Activated CD4-positive, CD25-positive, alpha-beta regulatory T cell treated with anti-CD3 and anti-CD28 coated beads, Interleukin-2, amount 50 U/mL, for 72 hours (primary cell): Measurements from ENCODE around the gene SRC.
"Not testable (repeated sequence)": the region's sequence is repeated elsewhere in the genome, so short reads cannot be mapped to it uniquely, and the experiment has no call there.

ENCODE experiments used
- DNase-seq: peaks from one replicate; pipeline ENCODE4 v3.0.0; 2021

The SRC gene

GRCh38 chr20:37337208-37337991, 8.5 kb upstream of the SRC start:
- no peak for DNase-seq

DNA sequence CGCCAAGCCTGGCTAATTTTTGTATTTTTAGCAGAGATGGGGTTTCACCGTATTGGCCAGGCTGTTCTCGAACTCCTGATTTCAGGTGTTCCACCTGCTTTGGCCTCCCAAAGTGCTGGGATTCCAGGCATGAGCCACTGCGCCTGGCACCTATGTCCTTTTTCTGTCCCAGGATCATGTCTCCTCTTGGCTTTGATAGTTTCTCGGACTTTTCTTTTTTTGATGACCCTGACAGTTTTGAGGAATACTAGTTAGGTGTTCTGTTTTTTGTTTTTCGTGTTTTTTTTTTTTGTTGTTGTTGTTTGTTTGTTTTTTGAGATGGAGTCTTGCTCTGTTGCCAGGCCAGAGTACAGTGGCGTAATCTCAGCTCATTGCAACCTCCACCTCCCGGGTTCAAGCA, 7.6 kb upstream of the SRC start:
- DNase-seq, result not testable (repeated sequence)

- DNase-seq, result no peak
Observed at GRCh38 chr20:37339208-37339607, 6.7 kb upstream of the SRC start.

DNA sequence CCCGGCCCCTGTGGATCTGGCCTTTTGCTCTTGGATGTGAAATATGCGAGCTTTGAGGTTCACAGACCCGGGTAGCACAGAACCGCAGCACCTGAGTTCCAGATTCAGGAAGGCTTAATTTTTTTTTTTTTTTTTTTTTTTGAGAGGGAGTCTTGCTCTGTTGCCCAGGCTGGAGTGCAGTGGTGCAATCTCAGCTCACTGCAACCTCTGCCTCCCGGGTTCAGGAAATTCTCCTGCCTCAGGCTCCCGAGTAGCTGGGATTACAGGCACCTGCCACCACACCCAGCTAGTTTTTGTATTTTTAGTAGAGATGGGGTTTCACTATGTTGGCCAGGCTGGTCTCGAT, 6.2 kb upstream of the SRC start:
- DNase-seq, result not testable (repeated sequence)

DNA sequence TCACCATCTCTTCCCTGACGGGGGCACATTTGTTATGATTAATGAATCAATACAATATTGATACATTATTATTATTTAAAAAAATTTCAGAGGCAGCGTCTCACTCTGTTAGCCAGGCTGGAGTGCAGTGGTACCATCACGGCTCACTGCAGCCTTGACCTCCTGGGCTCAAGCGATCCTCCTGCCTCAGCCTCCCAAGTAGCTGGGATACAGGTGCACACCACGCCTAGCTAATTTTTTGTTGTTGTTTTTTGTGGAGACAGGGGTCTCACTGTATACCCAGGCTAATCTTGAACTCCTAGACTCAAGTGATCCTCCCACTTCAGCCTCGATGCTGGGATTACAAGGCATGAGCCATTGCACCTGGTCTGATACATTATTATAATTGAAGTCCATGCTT, 4.9 kb upstream of the SRC start:
- DNase-seq, result no peak

DNA sequence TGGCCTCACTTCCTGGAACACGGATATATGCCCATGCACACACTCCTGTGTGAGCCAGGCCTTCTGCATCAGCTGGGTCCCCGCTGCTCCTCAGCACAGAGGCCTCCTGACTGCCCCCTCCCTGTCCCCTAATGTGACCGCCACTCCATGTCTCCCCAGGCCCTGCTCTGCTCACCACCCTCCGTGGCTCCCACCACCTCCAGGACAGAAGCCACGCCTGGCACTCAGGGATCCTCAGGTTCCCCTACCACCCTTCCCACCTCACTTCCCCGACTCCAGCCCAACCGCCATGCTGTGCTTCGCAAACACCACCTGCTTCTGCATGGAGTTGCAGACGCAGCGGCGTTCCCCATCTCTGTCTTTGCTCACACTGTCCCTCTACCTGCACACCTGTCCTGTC, 4.3 kb upstream of the SRC start:
- DNase-seq, result no peak

DNA sequence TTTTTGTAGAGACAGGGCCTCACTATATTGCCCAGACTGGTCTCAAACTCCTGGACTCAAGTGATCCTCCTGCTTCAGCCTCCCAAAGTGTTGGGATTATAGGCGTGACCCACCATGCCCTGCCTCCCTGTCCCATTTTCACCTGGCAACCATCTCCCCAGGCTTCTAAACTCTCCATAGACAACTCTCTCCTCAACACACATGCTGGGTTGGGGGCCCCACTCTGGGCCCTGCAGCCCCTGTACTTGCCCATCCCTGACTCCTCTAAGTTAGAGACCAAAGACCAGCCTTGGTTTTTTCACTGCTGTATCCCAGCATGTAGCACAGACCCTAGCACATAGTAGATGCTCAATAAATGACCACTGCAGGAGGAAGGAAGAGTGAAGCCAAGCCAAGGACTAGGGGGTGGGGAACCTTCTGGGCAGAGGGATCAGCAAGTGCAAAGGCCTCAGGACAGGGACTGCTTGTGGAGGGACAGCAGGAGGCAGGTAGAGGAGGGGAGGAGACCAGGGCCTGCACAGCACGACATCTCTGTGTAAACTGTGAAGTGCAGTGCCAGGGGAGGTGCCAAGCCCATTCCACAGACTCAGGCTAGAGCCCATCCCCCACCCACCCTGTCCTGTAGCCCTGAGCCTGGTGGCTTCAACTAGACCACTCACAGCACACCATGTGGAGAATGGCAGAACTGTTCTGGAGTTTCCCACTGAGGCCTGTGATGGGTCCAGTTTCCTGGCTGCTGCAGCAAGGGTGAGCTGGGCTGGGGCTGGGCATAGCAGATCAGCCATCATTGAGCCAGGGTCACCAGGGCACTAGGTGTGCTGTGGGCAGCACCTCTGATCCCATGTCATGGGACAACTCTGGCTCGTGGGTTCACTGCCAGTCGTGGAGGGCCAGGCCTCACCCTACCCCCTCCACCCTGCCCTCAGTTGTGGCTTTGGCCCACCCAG, 3.4 kb upstream of the SRC start:
- no peak for DNase-seq

DNA sequence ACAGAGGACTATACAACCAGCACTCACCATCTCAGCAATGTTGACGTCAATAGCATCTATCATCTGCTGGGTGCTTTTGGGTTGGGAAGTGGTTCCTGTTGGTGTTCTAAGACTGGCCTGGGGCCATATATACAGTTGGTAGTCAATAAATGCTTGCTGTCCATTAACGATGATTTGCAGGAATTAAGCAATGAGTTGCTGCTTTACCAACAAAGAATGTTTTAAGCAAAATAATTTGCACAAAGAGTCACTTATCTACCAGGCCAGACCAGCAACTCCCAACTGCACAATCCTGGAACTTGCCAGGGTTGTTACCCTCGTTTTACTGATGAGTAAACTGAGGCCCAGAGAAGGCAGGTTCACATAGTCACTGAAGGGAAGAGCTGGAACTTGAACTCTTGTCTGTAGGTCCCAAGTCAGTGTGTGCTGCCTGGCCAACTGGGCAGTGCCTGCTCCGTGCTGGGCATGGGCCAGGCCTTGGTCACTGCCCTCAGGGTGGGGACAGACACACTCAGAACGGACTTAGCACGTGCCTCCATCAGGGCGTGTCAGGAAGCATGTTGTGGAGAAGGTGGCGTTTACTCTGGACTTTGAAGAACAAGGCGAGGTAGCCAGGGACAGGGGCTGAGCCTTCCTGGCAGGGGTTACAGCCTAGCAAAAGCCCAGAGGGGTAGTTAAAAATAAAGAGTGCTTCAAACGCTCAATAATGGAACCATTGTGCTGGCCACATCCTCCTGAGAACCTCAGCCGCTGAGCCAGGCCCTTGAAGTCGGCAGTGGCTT, 2.5 kb upstream of the SRC start:
- DNase-seq, result no peak

DNA sequence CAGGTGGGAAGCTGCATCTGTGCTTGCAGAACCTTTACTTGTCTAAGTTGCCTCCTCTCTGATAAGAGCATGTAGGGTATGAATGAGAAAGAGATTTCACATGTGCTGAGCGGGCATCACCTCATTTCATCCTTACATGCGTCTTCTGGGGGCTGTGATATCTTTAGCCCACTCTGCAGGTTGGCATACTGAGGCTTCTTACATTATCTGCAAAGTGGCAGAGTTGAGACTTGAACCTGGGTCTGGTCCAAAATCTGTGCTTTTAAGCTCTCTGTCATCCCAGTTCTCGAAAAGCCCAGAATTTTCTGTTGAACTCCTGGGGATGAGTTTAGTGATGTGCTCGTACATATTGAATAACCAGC, 2.0 kb upstream of the SRC start:
- DNase-seq, result no peak

DNA sequence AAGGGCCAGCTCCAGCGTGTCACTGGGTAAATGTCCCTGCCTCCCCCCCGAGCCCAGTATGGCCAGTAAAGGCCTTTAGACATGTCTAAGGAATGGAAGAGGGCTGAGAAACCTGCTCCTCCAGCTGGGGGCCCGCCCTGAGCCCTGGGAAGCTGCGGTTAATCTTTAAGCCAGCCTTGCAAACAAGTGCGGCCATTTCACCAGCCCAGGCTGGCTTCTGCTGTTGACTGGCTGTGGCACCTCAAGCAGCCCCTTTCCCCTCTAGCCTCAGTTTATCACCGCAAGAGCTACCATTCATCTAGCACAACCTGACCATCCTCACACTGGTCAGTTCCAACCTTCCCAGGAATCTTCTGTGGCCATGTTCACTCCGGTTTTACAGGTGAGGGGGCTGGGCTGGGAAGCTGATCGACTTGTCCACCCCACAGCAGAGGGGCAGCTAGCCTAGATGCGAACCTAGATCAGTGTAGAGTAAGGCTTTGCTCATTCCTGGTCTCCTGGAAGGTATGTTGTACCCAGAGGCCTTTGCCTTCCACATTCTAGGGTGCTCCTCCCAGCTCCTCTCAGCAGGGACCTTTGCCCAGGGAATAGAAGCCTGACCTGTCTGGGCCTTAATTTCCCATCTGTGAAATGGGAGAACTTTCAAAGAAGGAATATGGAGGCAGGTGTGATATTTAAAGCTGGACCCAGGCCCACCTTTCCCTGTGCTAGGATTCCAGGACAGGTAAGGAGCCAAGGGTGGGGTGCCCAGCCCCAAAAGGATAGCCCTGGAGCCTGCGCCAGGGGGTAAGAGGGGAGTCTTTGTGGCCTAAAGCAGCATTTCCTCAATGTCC, 1.2 kb upstream of the SRC start:
- no peak for DNase-seq

DNA sequence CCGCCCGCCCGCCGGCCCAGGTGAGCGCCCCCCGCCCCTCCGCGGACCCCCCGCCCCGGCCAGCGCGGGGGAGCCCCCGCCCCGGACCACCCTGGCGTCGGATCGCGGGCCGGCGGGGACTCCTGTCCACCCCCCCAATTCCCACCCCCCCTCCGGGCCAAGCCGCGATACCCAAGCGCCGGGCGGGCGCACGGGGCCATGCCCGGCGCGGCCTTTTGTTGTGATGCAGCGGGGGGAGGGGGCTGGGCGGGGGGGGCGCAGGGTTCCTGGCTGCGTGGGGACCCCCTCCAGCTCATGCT, 245 bp downstream of the SRC start:
- no peak for DNase-seq

GRCh38 chr20:37346535-37347346, 801 bp downstream of the SRC start:
- DNase-seq, result no peak

GRCh38 chr20:37347347-37347823, 1.4 kb downstream of the SRC start:
- DNase-seq, result no peak

DNA sequence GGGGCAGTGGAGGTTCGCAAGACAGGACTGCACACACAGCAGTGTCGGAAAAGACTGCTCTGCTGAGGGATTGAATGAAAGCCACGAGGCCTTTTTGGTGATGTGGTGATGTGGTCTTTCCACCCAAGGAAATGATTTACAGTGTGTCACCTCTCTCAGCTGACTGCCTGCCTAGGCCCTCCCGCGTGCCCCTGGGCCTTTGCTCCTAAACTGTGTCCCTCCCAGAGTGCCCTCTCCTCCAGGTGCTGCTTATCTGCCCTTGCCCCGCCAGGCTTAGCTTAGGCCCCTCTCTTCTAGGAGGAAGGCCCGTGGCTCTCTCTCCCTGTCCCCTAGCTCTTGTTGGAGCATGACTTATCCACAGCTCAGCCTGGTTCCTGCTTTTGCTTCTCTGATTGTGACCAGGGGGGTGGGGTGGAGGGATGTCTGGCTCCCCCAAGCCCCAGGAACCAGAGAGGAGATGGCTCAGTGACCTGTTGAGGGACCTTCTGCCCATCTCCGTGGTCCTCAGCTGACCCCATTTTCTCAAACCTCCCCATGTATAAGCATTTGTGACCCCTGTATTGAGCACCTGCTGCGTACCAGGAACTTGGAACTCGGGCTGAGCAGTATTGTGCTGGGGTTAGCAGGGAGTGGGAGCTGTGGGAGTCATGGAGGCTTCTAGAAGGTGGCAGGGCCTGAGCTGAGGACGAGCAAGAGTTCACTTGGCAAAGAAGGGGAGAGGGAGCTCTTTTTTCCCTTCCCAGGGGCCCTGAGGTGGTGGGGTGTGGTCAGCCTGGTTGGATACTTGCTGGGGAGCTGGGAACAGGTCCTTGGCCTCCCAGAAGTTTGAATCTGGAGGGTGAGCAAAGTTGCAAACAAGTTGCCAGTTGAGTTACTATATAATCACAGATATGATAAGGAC, 2.2 kb downstream of the SRC start:
- no peak for DNase-seq

- no peak for DNase-seq
Observed at GRCh38 chr20:37348792-37349516, 3.0 kb downstream of the SRC start.

DNA sequence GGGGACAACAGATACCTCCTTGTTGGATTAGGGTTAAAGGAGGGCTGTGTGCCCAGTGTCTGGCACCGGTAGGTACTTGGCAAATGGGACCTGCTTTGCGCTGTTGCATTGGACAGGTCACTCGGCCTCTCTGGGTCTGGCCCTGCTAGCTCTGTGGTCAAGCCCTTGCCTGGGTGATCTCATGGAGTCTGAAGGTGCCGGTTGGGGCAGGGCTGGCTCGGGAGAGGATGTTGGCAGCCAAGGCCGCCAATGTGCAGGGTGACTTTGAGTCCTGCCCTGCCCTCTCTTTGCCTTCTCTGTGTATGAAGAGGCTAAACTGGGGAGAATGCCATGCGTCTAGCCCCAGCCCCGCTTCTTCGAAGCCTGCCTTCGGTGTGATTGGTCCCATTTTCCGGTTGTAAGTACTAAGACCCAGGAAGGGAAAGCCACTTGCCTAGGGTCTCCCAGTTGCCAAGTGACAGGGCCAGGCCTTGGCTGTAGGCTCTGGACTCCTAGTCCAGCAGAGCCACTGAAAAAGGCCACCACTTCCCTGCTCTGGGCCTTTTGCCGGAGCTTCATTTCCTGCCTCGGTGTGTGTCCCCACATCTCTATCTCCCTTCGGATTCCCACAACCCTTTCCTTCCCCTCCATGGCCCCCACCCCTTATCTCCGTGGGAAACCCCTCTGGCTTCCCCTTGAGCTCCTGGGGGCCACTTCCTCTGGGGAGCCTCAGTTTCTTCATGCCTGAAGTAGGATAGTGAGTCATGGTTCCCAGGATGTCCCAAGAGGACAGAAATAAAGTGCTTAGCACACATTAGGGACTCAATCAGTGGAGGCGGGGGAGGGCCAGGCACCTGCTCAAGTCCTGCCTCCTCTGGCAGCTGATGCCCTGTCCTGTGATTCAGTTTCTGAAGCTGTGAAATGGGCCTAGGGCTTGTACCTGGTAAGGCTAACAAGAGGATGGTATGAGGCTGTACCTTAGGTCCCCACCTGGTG, 3.9 kb downstream of the SRC start:
- no peak for DNase-seq

GRCh38 chr20:37350649-37351574, 5.0 kb downstream of the SRC start:
- no peak for DNase-seq
